ENCODE data around the gene DNAI7. TPM values are rescaled to one million over a fixed set of nuclear protein-coding genes. Genes with fewer than 3 reads are reported as not detected.

DNAI7 gene
- total RNA-seq: 0.18 and 0.43 TPM in 2 replicates

GRCh38 chr12:25195056-25195971 lies at the start of gene DNAI7, which contains the start of gene ETFRF1:
TSS of gene DNAI7 (minus strand) at chr12:25195160. CDS start at chr12:25195078, 82 bp downstream.
TSS of gene ETFRF1 (plus strand) at chr12:25195237. CDS start at chr12:25203957, 8,720 bp downstream.

Other genes with a start within 250 kb of the DNAI7 start
- 136 and 189 TPM in 2 replicates for gene BCAT1, start 246.1 kb downstream of the DNAI7 start, total RNA-seq
- gene ETFRF1, start 77 bp upstream of the DNAI7 start, total RNA-seq: 15.4 and 24.3 TPM in 2 replicates
- 9.7 and 10.8 TPM in 2 replicates for gene KRAS, start 55.8 kb upstream of the DNAI7 start, total RNA-seq